Right renal pelvis (tissue), 4 donors: ENCODE measurements around the gene GEMIN5. TPM values are rescaled to one million over a fixed set of nuclear protein-coding genes. Genes with fewer than 3 reads are reported as not detected.
A peak's percentile ranks its signal among the peaks of the same experiment; 100 is the strongest.
"Not testable (repeated sequence)": the region's sequence is repeated elsewhere in the genome, so short reads cannot be mapped to it uniquely, and the experiment has no call there.

ENCODE experiments used
- DNase-seq, 4 donors: peaks; one replicate each; pipeline ENCODE4 v3.0.0-alpha.2; 2013; ENCODE audit warnings: low read depth in 4 of 4, low spot score in 3 of 4, missing footprints in 1 of 4
- polyA plus RNA-seq, 4 donors: library from polyadenylated mRNA; unstranded; fragments of 120-200 nt; gene quantifications; one replicate each; pipeline ENCODE4 v1.2.1, GENCODE V29; 2013; ENCODE audit not compliant: insufficient read length in 4 of 4

Gene GEMIN5
- polyA plus RNA-seq, 4 donors, result 20.6 to 22.3 (median 21.5) TPM

- DNase-seq, result no peak
These were observed 5.5 kb upstream of the GEMIN5 start for GRCh38 chr5:154943527-154943926.

GRCh38 chr5:154940772-154941620 lies 3.0 kb upstream of the GEMIN5 start, which contains the start of gene MRPL22:
TSS of gene MRPL22 (plus strand) at chr5:154941073. CDS start at chr5:154941111, 38 bp downstream.
- peak; percentile 87 to 90 (median 88) for DNase-seq

GRCh38 chr5:154940375-154940771 lies 2.4 kb upstream of the GEMIN5 start:
- no peak for DNase-seq

GRCh38 chr5:154939387-154939786 lies 1.4 kb upstream of the GEMIN5 start:
- DNase-seq, result not testable (repeated sequence)

- DNase-seq, result no peak
These were observed 759 bp downstream of the GEMIN5 start for GRCh38 chr5:154937186-154937717.

GRCh38 chr5:154934881-154935280 lies 3.1 kb downstream of the GEMIN5 start:
- DNase-seq, result no peak

- DNase-seq, result no peak
These were observed 4.5 kb downstream of the GEMIN5 start for GRCh38 chr5:154933537-154933936.

- DNase-seq, result no peak
These were observed 14.3 kb downstream of the GEMIN5 start for GRCh38 chr5:154923441-154924430.

GRCh38 chr5:154917757-154918156 lies 20.3 kb downstream of the GEMIN5 start:
- no peak for DNase-seq

GRCh38 chr5:154916874-154917273 lies 21.1 kb downstream of the GEMIN5 start:
- no peak for DNase-seq

GRCh38 chr5:154905601-154906000 lies 32.4 kb downstream of the GEMIN5 start:
- not testable (repeated sequence) for DNase-seq

GRCh38 chr5:154901913-154902312 lies 36.1 kb downstream of the GEMIN5 start:
- DNase-seq, result no peak

- DNase-seq, result no peak
These were observed 36.7 kb downstream of the GEMIN5 start for GRCh38 chr5:154901276-154901675.

GRCh38 chr5:154900066-154900465 lies 37.9 kb downstream of the GEMIN5 start:
- no peak for DNase-seq

- no peak for DNase-seq
These were observed 38.7 kb downstream of the GEMIN5 start for GRCh38 chr5:154899151-154899816.

- DNase-seq, result no peak
These were observed 39.8 kb downstream of the GEMIN5 start for GRCh38 chr5:154898210-154898609.

- no peak for DNase-seq
These were observed 41.3 kb downstream of the GEMIN5 start for GRCh38 chr5:154896562-154897165.

GRCh38 chr5:154895606-154896561 lies 42.1 kb downstream of the GEMIN5 start:
- no peak for DNase-seq

- no peak for DNase-seq
These were observed 44.6 kb downstream of the GEMIN5 start for GRCh38 chr5:154893381-154893780.
